ENCODE results near the gene RAB44. TPM values are rescaled to one million over a fixed set of nuclear protein-coding genes. Genes with fewer than 3 reads are reported as not detected.

The RAB44 gene
- total RNA-seq, 1 experiment from 2014 or later = 0.05 TPM

- H3K4me1 ChIP-seq (ENCODE audit: control insufficient read depth in 1 of 2, insufficient read depth in 2 of 2, low read length in 2 of 2) = no peaks in the 10 kb centered on the region
- TF ChIP-seq CEBPB (IDR thresholded peaks at IDR 0.05; ENCODE audit: low read depth) (no peak), ZNF274 (IDR thresholded peaks at IDR 0.05; ENCODE audit: low read depth, low read length) (no peak), MAX (IDR thresholded peaks at IDR 0.05) (no peak), REST (IDR thresholded peaks at IDR 0.05; ENCODE audit: low read depth) (no peak), SIN3A (IDR thresholded peaks at IDR 0.05; ENCODE audit: low read depth) (no peak), ZBTB33 (IDR thresholded peaks at IDR 0.05; ENCODE audit: extremely low read depth, insufficient replicate concordance, low read length) (no peak), SRF (IDR thresholded peaks at IDR 0.05; ENCODE audit: low read depth) (no peak), FOSL1 (IDR thresholded peaks at IDR 0.05; ENCODE audit: low read depth) (no peak), RAD21 (IDR thresholded peaks at IDR 0.05; ENCODE audit: low read depth) (no peak), EGR1 (IDR thresholded peaks at IDR 0.05; ENCODE audit: low read depth) (no peak), EZH2 (IDR thresholded peaks at IDR 0.05) (no peak), POLR2AphosphoS5 (IDR thresholded peaks at IDR 0.05; ENCODE audit: low read depth, low read length) (no peak), YY1 (IDR thresholded peaks at IDR 0.05; ENCODE audit: extremely low read depth, insufficient replicate concordance, low read depth, low read length) (no peak), CBX3 (IDR thresholded peaks at IDR 0.05; ENCODE audit: low read depth) (no peak), SP1 (IDR thresholded peaks at IDR 0.05; ENCODE audit: low read depth) (no peak), ATF3 (IDR thresholded peaks at IDR 0.05) (no peak)
- DNase-seq (ENCODE audit: low read depth, low spot score) (no peak), ATAC-seq (no peak)
- intact Hi-C loops (cut with micrococcal nuclease) = no loop called here
- H3K4me2 ChIP-seq (ENCODE audit: low read length) = no peak overlapping the region
- H3K4me3 ChIP-seq (replicated peaks in 1 of 2; ENCODE audit: low read depth in 1 of 2, low read length in 2 of 2) = no peak overlapping the region
- RAD21 ChIA-PET (ENCODE audit: low non-redundant PET in 1 of 2, low total read pairs in 2 of 2, uncharacterized antibody in 2 of 2, unreplicated experiment in 2 of 2) = no interaction called here
- no peaks in the 10 kb centered on the region for H3K9me3 ChIP-seq (ENCODE audit: control insufficient read depth in 1 of 2, insufficient read depth in 1 of 2, low read depth in 1 of 2, low read length in 2 of 2)
- H3K9ac ChIP-seq (ENCODE audit: low read length) = no peak overlapping the region
- H3K36me3 ChIP-seq (ENCODE audit: control insufficient read depth in 1 of 2, insufficient read depth in 2 of 2, low read length in 2 of 2) = peaks cover 10 to 11% of the 10 kb centered on the region in 2 experiments
- H3K9me2 ChIP-seq (ENCODE audit: insufficient read depth) = no peaks in the 10 kb centered on the region
- H3K27me3 ChIP-seq (ENCODE audit: insufficient read depth, low read length) = no peaks in the 10 kb centered on the region
- H3K27ac ChIP-seq (ENCODE audit: low read depth, low read length) = no peak overlapping the region
- no peaks in the 10 kb centered on the region for H3K79me2 ChIP-seq (ENCODE audit: insufficient read depth, low read length)
- no peak overlapping the region for H2AFZ ChIP-seq (ENCODE audit: low read depth, low read length, poor library complexity, severe bottlenecking)
- H4K20me1 ChIP-seq (ENCODE audit: insufficient read depth) = no peaks in the 10 kb centered on the region
- POLR2A ChIA-PET = interaction anchor here (1.2 to 1.3 kb wide), 2 partner anchors 10 to 13 kb away, joined by 3 to 4 read pairs; partner anchors contain the start of gene CDKN1A
- CTCF ChIA-PET = no interaction called here
- BruUV-seq (replicated peaks) = no TSS peak
Measured at GRCh38 chr6:36691011-36691410, 6.6 kb upstream of the RAB44 start.

Measured in HCT116 (cell line).